HepG2 (cell line): Measurements from ENCODE around the gene EBP. TPM values are rescaled to one million over a fixed set of nuclear protein-coding genes. Genes with fewer than 3 reads are reported as not detected.

Source experiments
- ADNP ChIP-seq: sonication (generic); formaldehyde crosslinking; IDR thresholded peaks from 2 replicates; pipeline ENCODE4 v1.4.0; 2020; ENCODE audit warnings: missing genetic modification reagents
- ARNTL ChIP-seq: sonication (generic); formaldehyde crosslinking; IDR thresholded peaks from 2 replicates; pipeline ENCODE4 v1.4.0; 2020; ENCODE audit warnings: mild to moderate bottlenecking, missing genetic modification reagents
- ASH2L ChIP-seq: fragments of 300-600, 200-600 bp; sonication (generic); IDR thresholded peaks from 2 replicates; pipeline ENCODE4 v1.7.0; 2017; ENCODE audit warnings: low read depth, mild to moderate bottlenecking, moderate library complexity, mixed read lengths, low read length; ENCODE audit not compliant: insufficient read length
- ATF7-NPFF ChIP-seq: sonication (generic); formaldehyde crosslinking; IDR thresholded peaks from 2 replicates; pipeline ENCODE4 v1.8.1; 2023; ENCODE audit warnings: mild to moderate bottlenecking, low read depth, missing genetic modification reagents, moderate library complexity
- CBX5 ChIP-seq: sonication (generic); formaldehyde crosslinking; IDR thresholded peaks from 2 replicates; pipeline ENCODE4 v1.4.0; 2020; ENCODE audit warnings: missing genetic modification reagents, borderline replicate concordance
- EEA1 ChIP-seq: sonication (generic); formaldehyde crosslinking; IDR thresholded peaks from 2 replicates; pipeline ENCODE4 v1.5.1; 2020; ENCODE audit warnings: mild to moderate bottlenecking, missing genetic modification reagents, borderline replicate concordance
- GZF1 ChIP-seq: sonication (generic); formaldehyde crosslinking; IDR thresholded peaks from 2 replicates; pipeline ENCODE4 v1.5.1; 2020; ENCODE audit warnings: mild to moderate bottlenecking, missing genetic modification reagents
- HNF1B ChIP-seq: sonication (generic); formaldehyde crosslinking; IDR thresholded peaks from 2 replicates; pipeline ENCODE4 v1.5.1; 2020; ENCODE audit warnings: mild to moderate bottlenecking, moderate library complexity, missing genetic modification reagents
- KLF6 ChIP-seq: IDR thresholded peaks from 2 replicates; pipeline ENCODE4 v1.8.0; 2016; ENCODE audit warnings: missing biosample characterization, missing genetic modification reagents
- MAFG ChIP-seq: sonication (generic); formaldehyde crosslinking; IDR thresholded peaks from 2 replicates; pipeline ENCODE4 v1.5.1; 2020; ENCODE audit warnings: mild to moderate bottlenecking, missing genetic modification reagents
- MAZ ChIP-seq, 2 experiments: sonication (generic) in 1 of 2; formaldehyde crosslinking in 1 of 2; IDR thresholded peaks; 2 replicates each; pipeline versions ENCODE4 v1.5.0 to v1.6.1; 2012 to 2020; ENCODE audit warnings: low read depth in 2 of 2, mild to moderate bottlenecking in 2 of 2, borderline replicate concordance in 1 of 2, improper control_type of control experiment in 1 of 2, low read length in 1 of 2, missing genetic modification reagents in 1 of 2, moderate library complexity in 1 of 2
- MBD4 ChIP-seq: IDR thresholded peaks from 2 replicates; pipeline ENCODE4 v1.6.1; 2012; ENCODE audit warnings: low read length, inconsistent platforms, borderline replicate concordance
- MTF1 ChIP-seq: sonication (generic); formaldehyde crosslinking; IDR thresholded peaks from 2 replicates; pipeline ENCODE4 v1.5.0; 2020; ENCODE audit warnings: missing genetic modification reagents
- PCBP1 ChIP-seq: fragments of 200-400 bp; formaldehyde crosslinking; IDR thresholded peaks from 2 replicates; pipeline ENCODE4 v1.6.1; 2017; ENCODE audit warnings: mild to moderate bottlenecking, low read depth, low read length, borderline replicate concordance
- STAG1 ChIP-seq: sonication (generic); formaldehyde crosslinking; IDR thresholded peaks from 2 replicates; pipeline ENCODE4 v1.4.0; 2020; ENCODE audit warnings: missing genetic modification reagents
- ZBTB8A ChIP-seq: sonication (generic); formaldehyde crosslinking; IDR thresholded peaks from 2 replicates; pipeline ENCODE4 v1.4.0; 2020; ENCODE audit warnings: mild to moderate bottlenecking, low read depth, missing genetic modification reagents, borderline replicate concordance
- ZC3H4 ChIP-seq: sonication (generic); formaldehyde crosslinking; IDR thresholded peaks from 2 replicates; pipeline ENCODE4 v1.4.0; 2020; ENCODE audit warnings: missing genetic modification reagents, borderline replicate concordance
- ZHX1 ChIP-seq: sonication (generic); formaldehyde crosslinking; IDR thresholded peaks from 2 replicates; pipeline ENCODE4 v1.8.1; 2022; ENCODE audit warnings: low read depth, mild to moderate bottlenecking, missing genetic modification reagents
- ZMYM3 ChIP-seq: sonication (generic); formaldehyde crosslinking; IDR thresholded peaks from 2 replicates; pipeline ENCODE4 v1.5.1; 2020; ENCODE audit warnings: mild to moderate bottlenecking, missing genetic modification reagents
- ZNF263 ChIP-seq: sonication (generic); formaldehyde crosslinking; IDR thresholded peaks from 2 replicates; pipeline ENCODE4 v1.4.0; 2020; ENCODE audit warnings: missing genetic modification reagents
- ZNF510 ChIP-seq: sonication (generic); formaldehyde crosslinking; IDR thresholded peaks from 2 replicates; pipeline ENCODE4 v1.4.0; 2020; ENCODE audit warnings: low read depth, mild to moderate bottlenecking, missing genetic modification reagents
- ZNF557 ChIP-seq: sonication (generic); formaldehyde crosslinking; IDR thresholded peaks from 2 replicates; pipeline ENCODE4 v1.4.0; 2020; ENCODE audit warnings: missing genetic modification reagents
- ZNF652 ChIP-seq: IDR thresholded peaks from 2 replicates; pipeline ENCODE4 v1.6.1; 2016; ENCODE audit warnings: low read depth, borderline replicate concordance
- ZNF670 ChIP-seq: sonication (generic); formaldehyde crosslinking; IDR thresholded peaks from 2 replicates; pipeline ENCODE4 v1.8.0; 2022; ENCODE audit warnings: mild to moderate bottlenecking, missing genetic modification reagents, borderline replicate concordance
- ZNF773 ChIP-seq: sonication (generic); formaldehyde crosslinking; IDR thresholded peaks from 2 replicates; pipeline ENCODE4 v1.4.0; 2020; ENCODE audit warnings: missing genetic modification reagents, borderline replicate concordance
- ZNF879 ChIP-seq: sonication (generic); formaldehyde crosslinking; IDR thresholded peaks from 2 replicates; pipeline ENCODE4 v1.8.1; 2023; ENCODE audit warnings: missing genetic modification reagents
- ZSCAN30 ChIP-seq: sonication (generic); formaldehyde crosslinking; IDR thresholded peaks from 2 replicates; pipeline ENCODE4 v1.5.0; 2020; ENCODE audit warnings: mild to moderate bottlenecking, missing genetic modification reagents
- ZSCAN9 ChIP-seq: IDR thresholded peaks from 2 replicates; pipeline ENCODE4 v1.6.1; 2016; ENCODE audit warnings: borderline replicate concordance
- polyA plus RNA-seq, 8 experiments: library from polyadenylated mRNA; depleted of rRNA in 3 of 8; stranded (reverse) in 7 of 8; unstranded in 1 of 8; fragments of >200 nt; fragmentation: Illumina TruSeq in 4 of 8; extraction: Trizol in 4 of 8; gene quantifications; 2 replicates each; pipeline versions ENCODE4 v1.2.1 to v1.2.3, GENCODE V29; 2011 to 2016; ENCODE audit warnings: low read depth in 4 of 8, missing spikeins in 1 of 8, mixed read lengths in 1 of 8; ENCODE audit not compliant: insufficient read depth in 1 of 8
- total RNA-seq, 5 experiments: library from RNA; depleted of rRNA; stranded (reverse); fragments of >200 nt; fragmentation: Illumina TruSeq; extraction: Trizol; gene quantifications; 2 replicates each; pipeline ENCODE4 v1.2.3, GENCODE V29; 2016; ENCODE audit warnings: low read depth in 1 of 5

Gene EBP
- total and polyA plus RNA-seq, 2 of the 13 experiments (the other 11 are each of a cell fraction or from before 2014, with no cell fraction given), result 106 to 260 TPM

- TF ChIP-seq ZNF670 (CRISPR knock-in tag) (no peak), ZSCAN9 (CRISPR knock-in tag) (no peak), EEA1 (CRISPR knock-in tag) (no peak), ZBTB8A (CRISPR knock-in tag) (no peak), PCBP1 (no peak), CBX5 (CRISPR knock-in tag) (no peak), ASH2L (peak; percentile 73), MBD4 (no peak), MTF1 (CRISPR knock-in tag) (no peak), ZNF879 (no peak), ZMYM3 (no peak), KLF6 (CRISPR knock-in tag) (no peak), ADNP (no peak), ARNTL (CRISPR knock-in tag) (no peak), STAG1 (CRISPR knock-in tag) (no peak), ZNF652 (peak; percentile 10; the same call in 1 of the 2 replicates), ZC3H4 (CRISPR knock-in tag) (no peak), ZSCAN30 (CRISPR knock-in tag) (no peak), ZNF773 (no peak), ATF7-NPFF (CRISPR knock-in tag) (peak; percentile 45; the same call in 1 of the 2 replicates), ZNF557 (CRISPR knock-in tag) (no peak), ZHX1 (0 out of 2 replicates have a peak, but pooled peaks have one; percentile 50), MAFG (no peak), ZNF510 (CRISPR knock-in tag) (no peak), ZNF263 (CRISPR knock-in tag) (no peak), HNF1B (CRISPR knock-in tag) (peak; percentile 22; the same call in 1 of the 2 replicates), GZF1 (CRISPR knock-in tag) (no peak), MAZ (IDR thresholded peaks at IDR 0.05; ENCODE audit: borderline replicate concordance, low read depth, low read length) (no peak), MAZ (CRISPR knock-in tag; IDR thresholded peaks at IDR 0.05; ENCODE audit: low read depth) (peak; percentile 74; the same call in 1 of the 2 replicates)
Measured at GRCh38 chrX:48475774-48476577, 45.6 kb upstream of the EBP start, which contains the start of gene FTSJ1 (continued).
